Stimulated activated CD8-positive, alpha-beta memory T cell treated with anti-CD3 and anti-CD28 coated beads, Interleukin-4, amount 100 ng/mL, for 1 hour (primary cell): ENCODE data around the gene TMEM31.
"Not testable (repeated sequence)": the region's sequence is repeated elsewhere in the genome, so short reads cannot be mapped to it uniquely, and the experiment has no call there.

Experiments used
- DNase-seq, 2 donors: peaks; one replicate each; pipeline ENCODE4 v3.0.0-alpha.2; 2020; ENCODE audit warnings: low read depth in 2 of 2, low spot score in 1 of 2

TMEM31 gene

DNA sequence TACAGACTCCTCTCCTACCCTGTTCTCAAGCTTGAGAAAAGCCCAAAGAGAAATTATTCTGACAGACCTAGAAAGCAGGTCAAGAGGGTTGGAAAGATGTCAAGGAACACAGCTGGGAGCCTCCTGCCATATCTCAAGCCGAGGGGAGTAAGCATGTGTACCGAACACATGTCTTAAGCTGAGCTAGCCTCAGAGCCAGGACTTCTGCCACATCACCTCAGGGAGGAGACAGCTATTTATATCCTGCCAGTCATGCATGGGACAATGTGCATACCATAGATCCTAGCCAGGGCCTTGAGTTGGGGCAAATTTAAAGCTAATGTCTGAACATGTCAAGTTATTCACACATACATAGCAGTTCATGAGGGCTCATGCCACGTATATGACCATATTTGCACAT, 11.8 kb downstream of the TMEM31 start:
- DNase-seq, result no peak

DNA sequence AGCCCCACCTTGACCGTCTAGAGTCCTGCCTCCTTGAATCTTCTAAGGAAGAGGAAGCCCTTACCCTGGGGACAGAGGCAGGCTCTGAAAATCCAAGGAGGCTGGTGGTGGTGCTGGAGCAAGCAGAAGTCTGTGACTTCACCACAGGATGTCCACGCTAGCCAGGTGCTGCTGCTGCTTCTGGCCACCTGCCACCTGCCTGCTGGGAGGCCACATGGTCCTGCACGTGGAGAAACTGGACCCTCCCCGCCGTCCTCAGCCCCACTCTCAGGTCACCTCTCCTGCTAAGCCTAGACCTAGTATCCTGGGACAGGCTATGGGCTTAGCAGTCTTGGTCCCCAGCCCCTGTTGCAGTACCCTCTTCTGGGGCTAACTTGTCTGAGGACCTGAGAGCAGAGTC, 15.8 kb downstream of the TMEM31 start:
- DNase-seq, result no peak

- no peak for DNase-seq
Observed at GRCh38 chrX:103727115-103727514, 16.4 kb downstream of the TMEM31 start.

- no peak for DNase-seq
Observed at GRCh38 chrX:103729015-103729414, 18.3 kb downstream of the TMEM31 start.

DNA sequence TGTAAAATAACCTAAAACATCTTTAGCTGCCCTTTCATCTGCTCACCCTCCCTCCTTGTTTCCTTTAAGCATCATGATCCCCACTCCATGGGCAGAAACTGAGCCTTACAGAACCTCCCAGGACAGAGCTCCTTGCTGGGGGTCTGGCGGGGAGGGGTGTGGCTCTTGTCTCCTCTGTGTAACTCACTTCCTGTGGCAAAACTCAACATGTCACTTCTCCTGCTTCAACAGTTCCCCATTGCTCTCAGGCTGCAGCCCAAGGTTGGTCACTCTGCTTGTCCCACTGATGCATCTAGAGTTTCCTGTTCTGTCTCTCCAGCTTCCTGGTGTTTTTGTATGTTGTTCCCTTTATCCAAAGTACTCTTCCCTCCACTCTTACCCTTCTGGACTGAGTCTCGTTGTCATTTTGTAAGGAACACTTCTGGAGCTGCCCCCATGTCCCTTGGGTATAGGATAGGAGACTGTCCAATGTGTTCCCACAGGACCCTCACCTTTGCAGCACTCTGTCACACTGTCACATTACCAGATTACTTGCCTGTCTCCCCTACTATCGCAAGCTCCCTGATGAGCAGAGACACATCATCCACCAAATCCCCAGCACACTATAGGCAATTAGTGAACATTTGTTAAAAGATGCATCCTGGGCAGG, 19.6 kb downstream of the TMEM31 start:
- no peak for DNase-seq

DNA sequence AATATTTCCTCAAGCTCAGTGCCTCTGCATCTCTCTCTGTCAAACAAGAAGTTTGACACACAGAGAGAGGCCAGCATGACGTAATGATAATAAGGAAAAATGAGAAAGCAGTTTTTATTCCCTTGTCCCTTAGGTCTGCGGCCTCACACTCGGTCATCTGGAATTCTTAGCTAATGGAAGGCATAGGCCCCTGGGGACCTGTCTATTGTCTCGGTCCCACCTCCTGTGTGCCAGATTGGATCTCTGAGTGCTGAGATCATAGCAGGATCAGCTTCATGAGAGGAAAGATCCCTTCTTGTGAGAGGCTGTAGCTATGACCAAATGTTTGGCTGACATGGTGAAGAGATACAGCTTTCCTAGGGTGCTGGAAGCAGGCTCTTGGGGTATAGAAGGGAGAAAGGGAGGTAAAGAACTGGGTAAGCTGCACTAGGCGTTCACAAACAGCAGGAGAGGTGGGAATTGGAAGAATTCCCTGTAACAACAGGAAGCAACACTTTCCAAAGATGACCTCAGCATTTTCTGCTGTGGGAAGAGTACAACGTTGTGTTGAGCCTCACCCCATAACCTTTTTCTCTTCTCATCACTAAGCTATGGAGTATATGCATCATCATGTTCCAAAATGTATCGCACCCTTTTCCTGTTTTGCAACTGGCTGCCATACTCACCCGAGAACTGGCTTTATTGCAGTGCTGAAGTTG, 20.2 kb downstream of the TMEM31 start:
- DNase-seq, result no peak

DNA sequence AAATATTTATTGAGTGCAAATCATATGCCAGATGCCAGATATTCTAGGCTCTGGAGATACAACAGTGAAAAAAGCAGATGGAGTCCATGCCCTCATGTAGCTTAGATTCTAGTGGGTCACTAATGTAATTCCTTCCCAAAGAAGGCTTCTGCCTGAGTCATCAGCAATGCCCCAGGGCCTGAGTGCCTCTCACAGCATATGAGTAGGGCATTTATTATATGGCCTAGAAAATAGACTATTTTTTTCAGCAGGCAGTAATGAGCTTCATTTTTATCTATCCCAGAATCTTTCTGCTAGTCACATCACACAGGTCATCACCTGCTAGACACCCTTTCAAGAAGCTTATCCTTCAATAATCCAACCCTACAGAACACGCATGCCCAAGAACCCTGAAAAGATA, 22.3 kb downstream of the TMEM31 start:
- DNase-seq, result no peak

GRCh38 chrX:103734125-103734760, 23.5 kb downstream of the TMEM31 start:
- no peak for DNase-seq

DNA sequence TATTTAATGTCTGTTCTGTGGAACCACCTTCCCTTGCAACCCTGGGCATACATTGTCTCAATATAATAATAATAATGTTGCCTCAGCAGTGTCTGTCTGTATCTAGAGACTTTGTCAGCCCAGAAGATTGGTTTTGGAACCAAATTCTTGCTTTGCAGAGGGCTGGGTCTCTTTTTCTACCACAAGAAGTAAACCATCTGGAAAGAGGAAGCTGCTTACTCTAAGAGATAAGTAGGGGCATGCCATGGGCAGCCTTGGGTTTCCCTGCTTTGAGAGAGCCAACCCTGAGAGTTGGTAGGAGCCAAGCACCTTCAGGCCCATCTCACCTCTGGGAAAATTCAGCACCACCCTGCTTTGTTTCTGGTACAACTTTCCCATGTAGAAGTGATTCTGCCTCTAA, 27.0 kb downstream of the TMEM31 start:
- no peak for DNase-seq

DNA sequence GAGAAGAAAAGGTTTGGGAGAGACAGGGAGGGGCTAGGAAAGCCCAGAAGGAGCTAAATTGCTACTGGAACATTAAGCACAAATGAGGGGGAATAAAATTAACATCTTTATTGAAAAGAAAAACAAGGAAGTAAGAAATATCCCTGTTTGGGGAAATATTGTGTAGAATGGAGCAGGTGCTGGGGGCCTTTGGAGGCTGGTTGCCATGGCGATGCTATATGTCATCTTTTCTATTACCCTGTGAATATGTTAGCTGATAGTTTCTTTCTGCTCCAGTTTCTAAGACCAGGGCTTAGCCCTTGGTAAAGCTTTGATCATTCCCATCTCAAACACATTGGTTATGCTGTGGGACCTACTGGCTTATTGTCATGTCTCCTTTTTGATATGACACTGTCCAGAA, 28.7 kb downstream of the TMEM31 start:
- no peak for DNase-seq

GRCh38 chrX:103741879-103742278, 31.2 kb downstream of the TMEM31 start:
- DNase-seq, result no peak

DNA sequence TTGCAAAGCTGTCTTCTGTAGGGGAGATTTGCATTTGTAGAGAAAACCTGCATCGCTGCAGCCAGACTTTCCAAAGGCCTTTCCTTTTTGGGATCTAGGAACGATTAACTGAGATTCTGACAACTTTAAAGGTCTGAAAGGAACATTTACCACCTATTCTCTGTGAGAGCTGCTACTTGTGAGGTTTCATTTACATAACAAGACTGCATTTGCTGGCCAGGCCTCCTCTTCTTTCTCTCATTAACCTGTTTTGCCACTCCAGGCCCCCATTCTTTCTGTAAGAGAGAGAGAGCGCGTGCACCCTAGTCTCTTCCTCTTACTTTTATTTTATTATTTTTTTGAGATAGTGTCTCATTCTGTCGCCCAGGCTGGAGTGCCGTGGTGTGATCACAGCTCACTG, 31.6 kb downstream of the TMEM31 start:
- DNase-seq, result no peak

- no peak for DNase-seq
Observed at GRCh38 chrX:103747163-103747562, 36.5 kb downstream of the TMEM31 start.

GRCh38 chrX:103754401-103754800, 43.7 kb downstream of the TMEM31 start:
- no peak for DNase-seq

DNA sequence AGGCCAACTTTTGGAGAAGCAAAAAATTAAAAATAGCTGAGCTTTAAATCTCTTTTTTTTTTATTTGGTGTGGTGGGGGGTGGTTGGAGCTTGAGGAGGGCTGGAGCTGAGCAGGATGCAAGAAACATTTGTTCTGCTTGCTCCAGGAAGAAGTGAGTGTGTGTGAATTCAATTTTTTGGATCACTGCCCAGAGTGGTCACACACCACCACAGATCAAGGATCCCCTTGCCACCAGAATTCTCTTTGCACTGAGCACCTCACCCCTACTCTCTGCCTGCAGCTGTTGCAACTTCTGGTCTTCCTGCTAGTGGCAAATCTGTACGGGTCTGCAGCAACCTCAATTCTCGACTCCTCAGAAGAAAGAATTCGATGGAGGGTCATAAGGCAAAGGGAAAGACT, 46.0 kb downstream of the TMEM31 start:
- DNase-seq, result no peak

- no peak for DNase-seq
Observed at GRCh38 chrX:103758555-103758954, 47.8 kb downstream of the TMEM31 start.

GRCh38 chrX:103763541-103763940, 52.8 kb downstream of the TMEM31 start:
- DNase-seq, result not testable (repeated sequence)
